HFFc6 (cell line): ENCODE results near the gene CORO1C. TPM values are rescaled to one million over a fixed set of nuclear protein-coding genes. Genes with fewer than 3 reads are reported as not detected.

Source experiments
- DNase-seq: peaks from one replicate; pipeline ENCODE4 v3.0.0-alpha.2; 2018
- H3K27ac Mint-ChIP-seq: 2 replicates; pipeline ENCODE4 v1.8.0; 2020; ENCODE audit warnings: mild to moderate bottlenecking, mixed read lengths
- H3K27me3 Mint-ChIP-seq: 2 replicates; pipeline ENCODE4 v1.8.0; 2021; ENCODE audit warnings: mild to moderate bottlenecking, moderate library complexity, mixed read lengths; ENCODE audit not compliant: insufficient read depth
- H3K36me3 Mint-ChIP-seq: 2 replicates; pipeline ENCODE4 v1.8.0; 2021; ENCODE audit warnings: low read depth, mixed read lengths
- H3K4me1 Mint-ChIP-seq: 2 replicates; pipeline ENCODE4 v1.8.0; 2020; ENCODE audit warnings: low read depth, mixed read lengths
- H3K4me3 Mint-ChIP-seq: 2 replicates; pipeline ENCODE4 v1.8.0; 2020; ENCODE audit warnings: mild to moderate bottlenecking, moderate library complexity, mixed read lengths
- H3K9me3 Mint-ChIP-seq: 2 replicates; pipeline ENCODE4 v1.8.0; 2020; ENCODE audit warnings: mild to moderate bottlenecking, mixed read lengths
- CTCF ChIP-seq: fragments of 200-600 bp; sonication (generic); IDR thresholded peaks from 2 replicates; pipeline ENCODE4 v1.5.0; 2021; ENCODE audit warnings: antibody characterized with exemption, mild to moderate bottlenecking
- total RNA-seq, 6 experiments: library from RNA; stranded (reverse); fragmentation: NEBNext Ultra II Directional; extraction: Animal tissue kit (Norgen Biotek cat#: 25700); gene quantifications; 2 replicates in 1 of 6; 3 replicates in 5 of 6; pipeline ENCODE4 v1.2.3, GENCODE V29; 2021

CORO1C gene
- total RNA-seq, 6 experiments from 2014 or later: 541 to 709 (median 649) TPM

- Mint-ChIP-seq H3K27ac (no peak overlapping the region), H3K9me3 (no peaks in the 10 kb centered on the region), H3K4me1 (peaks cover 67% of the 10 kb centered on the region), H3K27me3 (peaks cover 12% of the 10 kb centered on the region), H3K4me3 (no peak overlapping the region), H3K36me3 (peaks cover 75% of the 10 kb centered on the region)
- no peak for DNase-seq
- TF ChIP-seq CTCF: no peak
Measured at GRCh38 chr12:108676707-108677106, 54.6 kb downstream of the CORO1C start.

- H3K9me3 Mint-ChIP-seq: 0 out of 2 replicates have a peak, but pooled peaks cover 3% of the 10 kb centered on the region
- no peak overlapping the region; the same call in 1 of the 2 replicates for H3K4me3 Mint-ChIP-seq
- peak overlapping the region; percentile 67 for H3K27ac Mint-ChIP-seq
- DNase-seq: no peak
- H3K36me3 Mint-ChIP-seq: peaks cover 71% of the 10 kb centered on the region
- H3K4me1 Mint-ChIP-seq: peaks cover 65% of the 10 kb centered on the region
- H3K27me3 Mint-ChIP-seq: peaks cover 12% of the 10 kb centered on the region
- TF ChIP-seq CTCF: no peak
Measured at GRCh38 chr12:108675792-108676191, 55.5 kb downstream of the CORO1C start.

- peaks cover 77% of the 10 kb centered on the region for H3K4me1 Mint-ChIP-seq
Measured at GRCh38 chr12:108672054-108672453, 59.3 kb downstream of the CORO1C start.

GRCh38 chr12:108671110-108671509, 60.2 kb downstream of the CORO1C start:
- Mint-ChIP-seq H3K27me3 (peaks cover 11% of the 10 kb centered on the region), H3K4me3 (peak overlapping the region; percentile 16; the same call in 1 of the 2 replicates), H3K36me3 (peaks cover 57% of the 10 kb centered on the region), H3K27ac (peak overlapping the region; percentile 96), H3K9me3 (0 out of 2 replicates have a peak, but pooled peaks cover 3% of the 10 kb centered on the region), H3K4me1 (peaks cover 87% of the 10 kb centered on the region)
- DNase-seq: no peak
- no peak for TF ChIP-seq CTCF

More at GRCh38 chr12:108672054-108672453, 59.3 kb downstream of the CORO1C start:
- Mint-ChIP-seq H3K36me3 (peaks cover 64% of the 10 kb centered on the region), H3K27me3 (peaks cover 12% of the 10 kb centered on the region), H3K4me3 (no peak overlapping the region), H3K9me3 (0 out of 2 replicates have a peak, but pooled peaks cover 3% of the 10 kb centered on the region), H3K27ac (peak overlapping the region; percentile 53)
- TF ChIP-seq CTCF: no peak
- DNase-seq: no peak

- TF ChIP-seq CTCF: no peak
- Mint-ChIP-seq H3K36me3 (peaks cover 50% of the 10 kb centered on the region), H3K9me3 (0 out of 2 replicates have a peak, but pooled peaks cover 3% of the 10 kb centered on the region), H3K27me3 (peaks cover 6% of the 10 kb centered on the region; the same call in 1 of the 2 replicates), H3K4me1 (peaks cover 87% of the 10 kb centered on the region), H3K4me3 (no peak overlapping the region), H3K27ac (peak overlapping the region; percentile 96)
- DNase-seq: no peak
Measured at GRCh38 chr12:108670066-108670631, 61.2 kb downstream of the CORO1C start.
